ENCODE measurements around the gene GPC6.

GPC6 gene

GRCh38 chr13:93774506-93774905, 547.9 kb downstream of the GPC6 start:
- DNase-seq (ENCODE audit: extremely low read depth, low read depth) = no peak
- no peak for TF ChIP-seq CTCF (IDR thresholded peaks at IDR 0.05; ENCODE audit: low read depth, low read length)

GRCh38 chr13:93775027-93775426, 548.4 kb downstream of the GPC6 start:
- no peak for DNase-seq (ENCODE audit: extremely low read depth, low read depth)
- TF ChIP-seq CTCF (IDR thresholded peaks at IDR 0.05; ENCODE audit: low read depth, low read length) = no peak

- no peak for TF ChIP-seq CTCF (IDR thresholded peaks at IDR 0.05; ENCODE audit: low read depth, low read length)
- DNase-seq (ENCODE audit: extremely low read depth, low read depth) = peak; percentile 7
Observed at GRCh38 chr13:93775507-93776108, 549.0 kb downstream of the GPC6 start.

GRCh38 chr13:93776936-93777335, 550.3 kb downstream of the GPC6 start:
- TF ChIP-seq CTCF (IDR thresholded peaks at IDR 0.05; ENCODE audit: low read depth, low read length) = no peak
- peak; percentile 10 for DNase-seq (ENCODE audit: extremely low read depth, low read depth)

- TF ChIP-seq CTCF (IDR thresholded peaks at IDR 0.05; ENCODE audit: low read depth, low read length) = no peak
- no peak for DNase-seq (ENCODE audit: extremely low read depth, low read depth)
Observed at GRCh38 chr13:93777504-93777903, 550.9 kb downstream of the GPC6 start.

GRCh38 chr13:93778548-93778947, 551.9 kb downstream of the GPC6 start:
- no peak for TF ChIP-seq CTCF (IDR thresholded peaks at IDR 0.05; ENCODE audit: low read depth, low read length)
- no peak for DNase-seq (ENCODE audit: extremely low read depth, low read depth)

- no peak for DNase-seq (ENCODE audit: extremely low read depth, low read depth)
- TF ChIP-seq CTCF (IDR thresholded peaks at IDR 0.05; ENCODE audit: low read depth, low read length) = no peak
Observed at GRCh38 chr13:93784191-93784590, 557.6 kb downstream of the GPC6 start.

All from AG09319 (cell line).